GM15510 (cell line): ENCODE results near the gene KCNQ4.

Experiments
- POLR2A ChIP-seq: IDR thresholded peaks from 3 replicates; pipeline ENCODE4 v1.6.1; 2011; ENCODE audit warnings: borderline replicate concordance; ENCODE audit not compliant: insufficient read length; ENCODE audit errors: extremely low read depth

The KCNQ4 gene

GRCh38 chr1:40748841-40749718, 34.5 kb upstream of the KCNQ4 start:
- TF ChIP-seq POLR2A, result no peak

DNA sequence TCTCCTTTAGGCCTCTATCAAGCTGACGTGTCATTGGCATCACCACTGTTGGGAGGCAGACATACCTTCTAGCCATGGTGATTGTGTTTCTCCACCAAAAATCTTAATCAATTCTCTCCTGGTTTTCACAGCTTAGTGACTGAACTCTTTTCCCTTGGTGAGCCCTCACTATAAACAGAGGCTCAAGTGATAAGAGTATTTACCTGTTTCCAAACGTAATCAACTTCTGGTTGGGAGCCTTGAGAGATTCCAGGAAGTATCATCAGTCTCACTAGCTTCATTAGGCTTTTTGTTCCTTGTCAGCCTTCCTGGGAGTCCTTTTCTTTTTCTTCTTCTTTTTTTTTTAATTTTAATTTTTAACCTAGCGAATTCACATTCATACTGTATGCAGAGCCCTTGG, 33.8 kb upstream of the KCNQ4 start:
- no peak for TF ChIP-seq POLR2A

- TF ChIP-seq POLR2A, result no peak
These were observed 33.1 kb upstream of the KCNQ4 start for GRCh38 chr1:40750451-40750908.

DNA sequence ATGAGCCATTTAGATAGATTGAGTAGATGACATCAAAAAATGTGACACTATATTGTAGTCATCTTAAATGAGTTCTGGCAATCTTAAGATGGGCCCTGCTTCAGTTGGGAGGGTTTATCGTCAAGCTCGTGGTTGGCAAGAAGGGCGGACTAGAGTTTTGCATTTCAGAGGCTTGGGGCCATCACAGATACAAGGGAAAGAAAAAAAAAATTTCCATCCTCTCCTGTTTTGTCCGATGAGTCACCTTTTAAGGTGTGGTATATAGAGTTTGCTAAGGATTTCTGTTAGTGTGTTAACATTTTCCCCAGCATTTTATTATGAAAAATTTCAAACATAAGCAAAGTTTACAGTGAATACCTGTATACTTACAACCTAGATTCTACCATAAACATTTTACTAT, 31.8 kb upstream of the KCNQ4 start:
- TF ChIP-seq POLR2A, result no peak

- no peak for TF ChIP-seq POLR2A
These were observed 30.3 kb upstream of the KCNQ4 start for GRCh38 chr1:40753142-40753882.

- no peak for TF ChIP-seq POLR2A
These were observed 29.4 kb upstream of the KCNQ4 start for GRCh38 chr1:40754201-40754600.

- no peak for TF ChIP-seq POLR2A
These were observed 28.5 kb upstream of the KCNQ4 start for GRCh38 chr1:40755067-40755466.

DNA sequence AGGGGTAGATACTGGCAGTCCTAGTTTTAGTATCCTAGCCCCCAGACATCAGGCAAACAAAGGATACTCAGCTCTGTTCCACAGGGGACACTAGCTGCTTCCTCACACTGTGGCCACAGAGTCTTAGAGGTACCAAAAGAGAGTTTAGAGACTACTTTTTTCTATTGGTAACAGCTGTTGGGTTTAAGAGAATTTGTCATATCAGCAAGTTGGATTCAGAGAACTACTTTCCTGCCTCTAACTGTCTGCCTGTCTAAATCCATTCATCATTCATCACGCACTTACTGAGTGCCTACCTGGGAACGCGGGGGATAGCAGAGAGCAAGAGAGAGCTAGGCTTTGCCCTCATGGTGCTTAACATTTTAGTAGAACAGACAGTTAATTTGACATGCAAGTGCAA, 27.1 kb upstream of the KCNQ4 start:
- TF ChIP-seq POLR2A, result no peak

DNA sequence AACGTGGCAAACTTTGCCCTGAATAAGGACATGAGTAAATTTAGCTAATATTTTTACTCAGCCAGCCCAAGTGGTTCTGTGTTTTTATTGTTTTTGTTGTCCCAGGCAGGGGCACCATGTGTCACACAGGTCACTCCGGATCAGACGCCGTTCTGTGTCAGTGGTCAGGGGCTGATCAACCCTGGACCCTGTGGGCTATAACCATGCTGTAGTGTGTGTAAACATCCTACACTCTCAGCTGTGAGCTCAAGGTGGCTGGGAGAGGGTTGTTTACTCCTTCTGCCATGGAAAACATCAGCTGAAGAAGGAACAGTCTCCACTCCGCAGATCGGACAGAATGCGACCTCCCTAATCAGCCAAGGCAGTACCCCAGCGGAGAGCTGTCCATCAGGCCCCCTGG, 26.5 kb upstream of the KCNQ4 start:
- no peak for TF ChIP-seq POLR2A

- no peak for TF ChIP-seq POLR2A
These were observed 25.6 kb upstream of the KCNQ4 start for GRCh38 chr1:40758004-40758403.

DNA sequence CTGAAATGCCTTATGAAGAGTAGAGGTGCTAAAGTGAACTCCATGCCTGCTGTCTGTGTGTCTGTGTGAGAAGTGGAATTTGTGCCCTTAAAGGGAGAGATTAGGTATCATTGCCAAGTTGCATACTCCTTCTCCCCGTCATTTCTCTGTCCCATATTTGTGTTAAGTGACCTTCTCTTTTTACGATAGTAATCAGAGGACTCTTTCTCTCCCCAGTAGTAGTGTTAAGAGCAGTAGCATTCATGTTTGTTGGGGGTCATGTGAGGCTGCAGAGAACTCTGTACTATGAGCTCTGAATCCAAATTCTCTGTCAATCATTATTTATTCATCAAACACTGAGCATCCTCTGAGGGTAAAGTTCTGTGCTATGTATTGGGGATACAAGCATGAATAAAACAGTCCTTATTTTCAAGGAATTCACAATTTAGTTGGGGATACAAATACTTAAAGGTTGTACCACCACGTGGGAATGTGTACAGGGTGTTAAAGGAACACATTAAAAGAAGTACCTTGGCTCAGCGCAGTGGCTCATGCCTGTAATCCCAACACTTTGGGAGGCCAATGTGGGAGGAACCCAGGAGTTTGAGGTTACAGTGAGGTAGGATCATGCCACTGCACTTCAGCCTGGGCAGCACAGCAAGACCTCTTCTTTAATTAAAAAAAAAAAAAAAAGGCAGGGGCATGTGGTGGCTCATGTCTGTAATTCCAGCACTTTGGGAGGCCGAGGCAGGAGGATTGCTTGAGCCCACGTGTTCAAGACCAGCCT, 24.8 kb upstream of the KCNQ4 start:
- TF ChIP-seq POLR2A, result no peak

DNA sequence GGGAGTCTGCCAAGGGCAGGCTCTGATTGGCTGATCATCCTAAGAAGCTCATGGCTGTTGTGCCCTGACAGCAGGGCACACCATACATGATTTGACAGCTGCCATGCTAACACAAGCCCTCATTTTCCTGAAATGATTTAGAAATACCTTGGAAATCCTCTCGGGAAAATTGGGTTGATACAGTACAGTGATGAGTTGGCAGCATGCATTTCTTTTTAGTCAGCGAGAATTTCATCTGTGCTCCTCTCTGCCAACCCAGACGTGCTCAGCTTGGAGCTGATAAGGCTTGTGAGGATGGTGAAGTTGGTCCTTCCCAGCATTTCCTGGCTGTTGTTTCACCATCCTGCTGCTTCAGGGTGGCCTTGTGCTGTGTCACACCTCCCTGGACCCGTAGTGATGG, 22.6 kb upstream of the KCNQ4 start:
- TF ChIP-seq POLR2A, result no peak

DNA sequence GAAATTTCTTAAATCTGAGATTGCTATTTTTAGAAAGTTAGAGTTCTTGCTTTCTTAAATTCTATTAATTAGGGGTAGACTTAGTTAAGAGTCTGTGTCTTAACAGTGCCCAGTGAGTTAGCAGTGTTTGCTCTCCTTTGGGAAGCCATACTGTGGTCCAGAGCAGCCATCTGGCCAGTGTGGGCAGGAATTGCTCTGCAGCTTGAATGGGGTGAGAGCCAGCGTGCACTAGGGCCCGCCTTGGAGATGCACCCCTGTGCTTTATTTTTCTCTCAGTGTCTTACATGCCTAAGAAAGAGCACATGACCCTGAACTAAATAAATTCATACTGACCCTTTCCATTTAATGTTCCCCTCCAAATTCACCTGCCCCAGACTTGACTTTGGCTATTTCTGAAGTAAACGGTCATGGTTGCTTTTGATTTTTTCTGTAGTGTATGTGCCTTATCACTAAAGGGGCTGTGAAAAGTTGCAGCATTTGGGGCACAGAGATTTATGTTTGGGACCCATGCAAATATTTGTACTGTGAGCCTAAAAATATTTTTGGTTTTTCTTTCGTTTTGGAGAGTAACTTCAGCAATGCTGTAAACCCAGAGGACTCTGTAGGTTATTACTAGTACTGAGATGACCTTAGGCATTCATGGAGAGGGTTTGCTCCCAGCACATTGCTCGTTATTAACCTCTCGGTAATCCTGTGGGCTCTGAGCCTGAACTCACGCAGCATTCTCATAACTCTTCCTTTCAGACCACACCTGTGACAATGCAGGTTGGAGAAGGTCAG, 21.3 kb upstream of the KCNQ4 start:
- TF ChIP-seq POLR2A, result no peak

DNA sequence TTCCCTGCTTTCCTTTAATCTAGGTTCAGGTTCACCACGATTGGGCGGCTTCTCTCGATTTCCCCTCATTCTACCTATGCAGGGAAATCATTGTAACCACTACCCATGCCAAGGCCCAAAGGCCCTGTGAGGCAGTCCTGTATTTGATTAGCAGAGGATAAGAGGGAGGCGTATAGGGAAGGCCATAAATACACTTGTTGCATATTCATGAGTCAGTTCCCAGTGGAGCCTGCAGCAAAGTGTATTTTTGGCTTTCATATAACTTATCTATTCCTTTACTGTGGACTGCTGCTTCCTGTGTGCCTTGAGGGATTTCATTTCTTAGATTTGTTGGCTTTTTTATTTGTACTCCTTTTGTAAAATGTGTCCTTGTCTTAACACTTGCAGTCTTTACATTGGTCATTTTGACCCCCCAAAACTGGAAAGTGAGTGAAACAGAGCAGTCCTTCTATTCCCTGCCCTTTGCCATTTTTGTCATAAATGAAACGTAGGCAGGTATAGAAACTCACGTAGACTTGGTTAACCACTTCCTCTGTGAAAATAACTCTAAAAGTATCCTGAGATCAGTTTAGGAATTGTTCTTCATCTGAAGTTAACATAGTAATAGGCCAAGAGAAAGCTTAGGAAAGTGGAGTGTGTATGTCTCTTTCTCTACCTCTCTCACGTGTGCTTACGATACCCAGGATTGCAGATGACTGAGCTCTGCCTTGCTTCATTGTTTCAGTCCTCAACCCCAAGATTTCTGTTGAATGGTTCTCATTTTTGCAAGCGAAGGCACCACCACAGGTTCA, 19.6 kb upstream of the KCNQ4 start:
- no peak for TF ChIP-seq POLR2A

DNA sequence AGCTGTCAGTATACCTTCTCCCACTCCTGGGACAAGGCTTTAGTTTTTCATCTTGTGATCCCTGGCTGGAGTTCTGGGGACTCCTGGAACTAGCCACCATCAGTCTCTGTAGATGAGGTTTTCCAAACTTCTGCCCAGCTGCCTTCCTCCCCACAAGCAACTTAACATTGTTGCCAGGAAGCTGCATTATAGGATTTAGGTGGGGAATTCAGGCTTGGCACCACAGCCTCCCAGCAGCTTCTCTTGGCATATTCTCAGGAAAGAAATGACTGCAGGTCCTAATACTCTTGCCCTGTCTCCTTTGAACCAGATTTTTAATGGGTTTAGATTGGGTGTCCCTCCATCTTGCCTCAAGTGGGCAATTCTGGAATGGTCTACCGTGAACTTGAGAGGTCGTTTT, 18.6 kb upstream of the KCNQ4 start:
- no peak for TF ChIP-seq POLR2A

DNA sequence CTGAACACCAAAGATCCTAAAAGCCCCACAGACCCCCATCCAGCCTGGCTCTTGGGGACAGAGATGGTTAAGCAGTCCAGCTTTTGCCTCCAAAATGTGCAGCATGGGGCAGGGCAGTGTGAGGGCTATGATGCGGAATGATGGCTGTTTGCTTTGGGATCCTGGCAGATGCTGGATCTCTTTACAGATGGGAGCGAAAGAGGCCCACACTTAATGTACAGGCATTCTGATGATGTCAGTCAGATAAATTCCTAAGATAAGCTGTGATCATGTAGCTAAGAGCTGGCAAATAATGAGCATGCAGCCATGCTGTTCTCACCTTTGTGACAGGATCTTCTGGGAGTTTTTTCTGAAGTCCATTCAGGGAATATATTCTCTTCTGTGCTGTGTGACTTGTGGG, 17.6 kb upstream of the KCNQ4 start:
- TF ChIP-seq POLR2A, result no peak
